ENCODE measurements around the gene RGS1.

- TF ChIP-seq SP1 (IDR thresholded peaks at IDR 0.05; ENCODE audit: low read depth, low read length) (no peak), SUZ12 (IDR thresholded peaks at IDR 0.05; ENCODE audit: low read length) (no peak), SP2 (IDR thresholded peaks at IDR 0.05; ENCODE audit: low read length) (no peak), JUN (IDR thresholded peaks at IDR 0.05; ENCODE audit: low read depth, low read length) (no peak), CTCF (IDR thresholded peaks at IDR 0.05; ENCODE audit: control extremely low read depth in 1 of 3, insufficient read depth in 1 of 3, low read depth in 1 of 3, low read length in 3 of 3) (no peak), KDM4A (IDR thresholded peaks at IDR 0.05; ENCODE audit: low read depth, low read length, severe bottlenecking) (no peak), EZH2 (IDR thresholded peaks at IDR 0.05; ENCODE audit: low read depth, low read length, severe bottlenecking) (no peak), CHD7 (IDR thresholded peaks at IDR 0.05; ENCODE audit: insufficient replicate concordance, low read length) (no peak), HDAC2 (IDR thresholded peaks at IDR 0.05; ENCODE audit: borderline replicate concordance in 1 of 2, low read depth in 2 of 2, low read length in 2 of 2) (no peak), RAD21 (IDR thresholded peaks at IDR 0.05 in 1 of 2, conservative IDR thresholded peaks at IDR 0.05 in 1 of 2; ENCODE audit: low read depth in 2 of 2, low read length in 2 of 2) (no peak), KDM1A (IDR thresholded peaks at IDR 0.05; ENCODE audit: borderline replicate concordance, low read length) (no peak), YY1 (IDR thresholded peaks at IDR 0.05; ENCODE audit: low read depth, low read length) (no peak), POLR2A (IDR thresholded peaks at IDR 0.05; ENCODE audit: control extremely low read depth in 1 of 2, low read depth in 2 of 2, low read length in 2 of 2) (no peak), CHD1 (IDR thresholded peaks at IDR 0.05; ENCODE audit: low read depth, low read length) (no peak)
Observed at GRCh38 chr1:192535916-192536664, 39.5 kb upstream of the RGS1 start.
